Loucy (cell line): Measurements from ENCODE around the gene HOXB9.

ENCODE experiments used
- H2AFZ ChIP-seq: fragments of 200-600 bp; sonication (generic); 2 replicates; pipeline ENCODE4 v1.6.0; 2016; ENCODE audit warnings: antibody characterized with exemption, mild to moderate bottlenecking, low read length, moderate library complexity
- H3F3A ChIP-seq: fragments of 200-600 bp; 2 replicates; pipeline ENCODE4 v1.6.0; 2016; ENCODE audit warnings: antibody characterized with exemption, low read depth, mild to moderate bottlenecking
- H3K27me3 ChIP-seq: fragments of 200-600 bp; sonication (generic); 2 replicates; pipeline ENCODE4 v1.6.1; 2014; ENCODE audit warnings: low read length, mild to moderate bottlenecking; ENCODE audit not compliant: insufficient read depth, poor library complexity, severe bottlenecking
- H3K36me3 ChIP-seq: fragments of 200-600 bp; sonication (generic); 2 replicates; pipeline ENCODE4 v1.6.1; 2016; ENCODE audit warnings: low read length; ENCODE audit not compliant: insufficient read depth
- H3K4me1 ChIP-seq: fragments of 200-600 bp; sonication (generic); 2 replicates; pipeline ENCODE4 v1.5.1; 2014; ENCODE audit warnings: low read length, mild to moderate bottlenecking; ENCODE audit not compliant: insufficient read depth, poor library complexity, severe bottlenecking
- H3K4me2 ChIP-seq: fragments of 200-600 bp; sonication (generic); 2 replicates; pipeline ENCODE4 v1.6.0; 2014; ENCODE audit warnings: antibody characterized with exemption, low read length, low read depth, mild to moderate bottlenecking; ENCODE audit not compliant: poor library complexity, severe bottlenecking
- H3K4me3 ChIP-seq: fragments of 200-600 bp; sonication (generic); 2 replicates; pipeline ENCODE4 v1.5.1; 2014; ENCODE audit warnings: low read length, mild to moderate bottlenecking, mixed read lengths; ENCODE audit not compliant: poor library complexity, severe bottlenecking
- H3K79me2 ChIP-seq: fragments of 200-600 bp; sonication (generic); 2 replicates; pipeline ENCODE4 v1.6.1; 2014; ENCODE audit warnings: low read length; ENCODE audit not compliant: insufficient read depth
- H3K9ac ChIP-seq: fragments of 200-600 bp; sonication (generic); 2 replicates; pipeline ENCODE4 v1.6.0; 2014; ENCODE audit warnings: mild to moderate bottlenecking, low read depth, low read length, moderate library complexity; ENCODE audit not compliant: poor library complexity, severe bottlenecking
- H3K9me2 ChIP-seq: fragments of 200-600 bp; sonication (generic); replicated peaks from 2 replicates; pipeline ENCODE4 v1.6.1; 2016; ENCODE audit warnings: low read depth, low read length, mixed read lengths
- H3K9me3 ChIP-seq: fragments of 200-600 bp; sonication (generic); 2 replicates; pipeline ENCODE4 v1.6.1; 2014; ENCODE audit warnings: mild to moderate bottlenecking, antibody characterized with exemption, low read length, low read depth; ENCODE audit not compliant: insufficient read depth
- H4K20me1 ChIP-seq: fragments of 200-600 bp; sonication (generic); 2 replicates; pipeline ENCODE4 v1.6.0; 2014; ENCODE audit warnings: antibody characterized with exemption, low read length, mild to moderate bottlenecking; ENCODE audit not compliant: insufficient read depth, poor library complexity, severe bottlenecking
- TF ChIP-seq, protein P1 (sequence below): fragments of 200-600 bp; sonication (generic); conservative IDR thresholded peaks from 2 replicates; pipeline ENCODE4 v1.5.1; 2014; ENCODE audit warnings: mild to moderate bottlenecking, antibody characterized with exemption, low read length

The HOXB9 gene

DNA sequence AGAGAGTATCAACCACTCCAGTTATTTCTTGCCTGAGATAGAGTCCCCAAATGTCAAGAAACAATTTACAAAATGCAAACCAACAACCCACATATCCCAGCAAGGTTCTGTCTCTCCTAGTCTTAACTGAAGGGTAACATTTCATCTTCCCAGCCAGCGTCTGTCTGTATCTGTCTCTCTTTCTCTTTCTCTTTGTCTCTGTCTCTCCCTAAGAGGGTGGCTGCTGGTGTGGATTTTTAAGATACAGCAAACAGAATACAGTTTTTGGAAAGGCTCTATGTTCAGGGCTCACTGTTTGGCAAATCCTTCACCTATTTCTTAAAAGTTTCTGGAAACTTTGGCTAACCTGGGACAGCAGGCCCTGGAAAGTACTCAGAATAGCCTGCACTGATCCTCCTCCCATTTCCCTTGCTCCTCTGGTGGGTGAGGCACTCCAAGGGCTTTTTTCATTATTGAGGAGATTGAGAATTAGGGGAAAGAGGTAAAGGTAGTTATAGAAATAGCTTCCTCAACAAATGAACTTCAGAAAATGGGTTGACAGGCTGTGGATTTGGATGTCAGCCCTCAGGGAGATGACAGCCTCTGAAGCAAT is 54.2 kb downstream of the HOXB9 start:
- Histone ChIP-seq H2AFZ (no peak overlapping the region), H3K36me3 (peaks cover 87% of the 10 kb centered on the region), H3K27me3 (peaks cover 1% of the 10 kb centered on the region), H4K20me1 (peaks cover 76% of the 10 kb centered on the region), H3K9me2 (no peaks in the 10 kb centered on the region), H3K4me3 (peak overlapping the region; percentile 89), H3F3A (peaks cover 3% of the 10 kb centered on the region; the same call in 1 of the 2 replicates), H3K4me1 (peaks cover 93% of the 10 kb centered on the region), H3K4me2 (peak overlapping the region; percentile 98), H3K79me2 (peaks cover 100% of the 10 kb centered on the region), H3K9me3 (no peaks in the 10 kb centered on the region), H3K9ac (peak overlapping the region; percentile 95)
- TF ChIP-seq, protein P1, sequence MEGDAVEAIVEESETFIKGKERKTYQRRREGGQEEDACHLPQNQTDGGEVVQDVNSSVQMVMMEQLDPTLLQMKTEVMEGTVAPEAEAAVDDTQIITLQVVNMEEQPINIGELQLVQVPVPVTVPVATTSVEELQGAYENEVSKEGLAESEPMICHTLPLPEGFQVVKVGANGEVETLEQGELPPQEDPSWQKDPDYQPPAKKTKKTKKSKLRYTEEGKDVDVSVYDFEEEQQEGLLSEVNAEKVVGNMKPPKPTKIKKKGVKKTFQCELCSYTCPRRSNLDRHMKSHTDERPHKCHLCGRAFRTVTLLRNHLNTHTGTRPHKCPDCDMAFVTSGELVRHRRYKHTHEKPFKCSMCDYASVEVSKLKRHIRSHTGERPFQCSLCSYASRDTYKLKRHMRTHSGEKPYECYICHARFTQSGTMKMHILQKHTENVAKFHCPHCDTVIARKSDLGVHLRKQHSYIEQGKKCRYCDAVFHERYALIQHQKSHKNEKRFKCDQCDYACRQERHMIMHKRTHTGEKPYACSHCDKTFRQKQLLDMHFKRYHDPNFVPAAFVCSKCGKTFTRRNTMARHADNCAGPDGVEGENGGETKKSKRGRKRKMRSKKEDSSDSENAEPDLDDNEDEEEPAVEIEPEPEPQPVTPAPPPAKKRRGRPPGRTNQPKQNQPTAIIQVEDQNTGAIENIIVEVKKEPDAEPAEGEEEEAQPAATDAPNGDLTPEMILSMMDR: no peak
